GM12878 (cell line): ENCODE data around the gene TEX22. TPM values are rescaled to one million over a fixed set of nuclear protein-coding genes. Genes with fewer than 3 reads are reported as not detected.

Source experiments
- ATAC-seq: fragments of 200-7000 bp; cut with Tn5 transposase; 3 replicates; pipeline ENCODE4 v1.9.1; 2020; ENCODE audit warnings: mild to moderate bottlenecking, moderate library complexity
- BruUV-seq: library from RNA; stranded (reverse); fragments of 400-500 nt; replicated peaks from 2 replicates; lab custom pipeline; 2021; lab: Mats Ljungman, UMichigan
- CTCF ChIA-PET: fragments of 300-600 bp; sonication (Branson Sonifier 250); formaldehyde crosslinking; extraction: SDS; loops from one replicate; lab custom pipeline; 2021; ENCODE audit warnings: inconsistent platforms; lab: Yijun Ruan, JAX
- POLR2A ChIA-PET: fragments of 350-600 bp; formaldehyde crosslinking; extraction: SDS; loops from one replicate; lab custom pipeline; 2021; ENCODE audit warnings: inconsistent platforms; lab: Charles Lee
- RAD21 ChIA-PET: fragments of 300-600 bp; sonication (Branson Sonifier 250); formaldehyde crosslinking; loops from one replicate; lab custom pipeline; 2023; ENCODE audit warnings: antibody characterized with exemption; ENCODE audit not compliant: unreplicated experiment; lab: Charles Lee
- SMC1A ChIA-PET: fragments of 300-600 bp; sonication (Branson Sonifier 250); formaldehyde crosslinking; loops from one replicate; lab custom pipeline; 2023; ENCODE audit not compliant: unreplicated experiment, uncharacterized antibody; lab: Charles Lee
- DNase-seq: peaks from one replicate; pipeline ENCODE4 v3.0.0-alpha.2; 2011; ENCODE audit warnings: low read depth, low spot score
- FAIRE-seq: peaks from 3 replicates; lab custom pipeline; 2011; peaks lifted over from hg19 to GRCh38; lab: Jason Lieb, UNC
- H2AFZ ChIP-seq: 2 replicates; pipeline ENCODE4 v1.6.0; 2011; ENCODE audit warnings: low read depth, low read length, control low read depth; ENCODE audit not compliant: control insufficient read depth
- H3K27ac ChIP-seq: 2 replicates; pipeline ENCODE4 v1.5.1; 2011; ENCODE audit warnings: control low read depth; ENCODE audit not compliant: control insufficient read depth, insufficient read depth
- H3K27me3 ChIP-seq, 2 experiments: replicated peaks in 1 of 2; 2 replicates each; pipeline versions ENCODE4 v1.6.0 to v1.6.1; 2011; ENCODE audit warnings: low read length in 1 of 2; ENCODE audit not compliant: control insufficient read depth in 2 of 2, insufficient read depth in 2 of 2
- H3K36me3 ChIP-seq, 2 experiments: 2 replicates each; pipeline ENCODE4 v1.5.1; 2011; ENCODE audit warnings: low read length in 1 of 2; ENCODE audit not compliant: control insufficient read depth in 2 of 2, insufficient read depth in 2 of 2
- H3K4me1 ChIP-seq: 2 replicates; pipeline ENCODE4 v1.6.1; 2011; ENCODE audit warnings: mild to moderate bottlenecking, low read length, moderate library complexity, mixed read lengths; ENCODE audit not compliant: control insufficient read depth, insufficient read depth
- H3K4me2 ChIP-seq: 2 replicates; pipeline ENCODE4 v1.6.0; 2011; ENCODE audit warnings: control low read depth; ENCODE audit not compliant: control insufficient read depth, insufficient read depth
- H3K4me3 ChIP-seq: fragments of 200-600 bp; sonication (generic); 2 replicates; pipeline ENCODE4 v1.5.1; 2016
- H3K79me2 ChIP-seq: 2 replicates; pipeline ENCODE4 v1.6.0; 2011; ENCODE audit warnings: low read length; ENCODE audit not compliant: control insufficient read depth, insufficient read depth
- H3K9ac ChIP-seq: 2 replicates; pipeline ENCODE4 v1.8.0; 2011; ENCODE audit warnings: low read length, control low read depth, mixed read lengths; ENCODE audit not compliant: control insufficient read depth, insufficient read depth
- H3K9me3 ChIP-seq: replicated peaks from 3 replicates; pipeline ENCODE4 v1.5.1; 2011; ENCODE audit warnings: mild to moderate bottlenecking, low read length; ENCODE audit not compliant: control insufficient read depth, insufficient read depth
- H4K20me1 ChIP-seq: 2 replicates; pipeline ENCODE4 v1.6.0; 2011; ENCODE audit not compliant: control insufficient read depth, insufficient read depth
- CREB1 ChIP-seq: IDR thresholded peaks from 2 replicates; pipeline ENCODE4 v1.6.1; 2012; ENCODE audit warnings: low read depth, mild to moderate bottlenecking, inconsistent platforms
- NFYB ChIP-seq: IDR thresholded peaks from 2 replicates; pipeline ENCODE4 v1.6.1; 2011; ENCODE audit warnings: low read depth, mild to moderate bottlenecking, low read length, improper control_type of control experiment, moderate library complexity; ENCODE audit not compliant: insufficient read depth
- YY1 ChIP-seq: IDR thresholded peaks from 2 replicates; pipeline ENCODE4 v1.6.1; 2011; ENCODE audit warnings: low read depth, mild to moderate bottlenecking, low read length
- WGBS: methylation state at CpG from one replicate; pipeline ENCODE4 v1.1.6; 2016; ENCODE audit warnings: low lambda C conversion rate; ENCODE audit not compliant: insufficient replicate concordance, insufficient coverage; ENCODE audit errors: missing lambda C conversion rate; 5-methylcytosine and 5-hydroxymethylcytosine counted together
- in situ Hi-C: fragments of 300-500 bp; cut with MboI; formaldehyde crosslinking; loops from 9 replicates; pipeline ENCODE4 v1.14.3; 2018; ENCODE audit warnings: mixed read lengths
- intact Hi-C: fragments of 100-400 bp; cut with micrococcal nuclease; formaldehyde crosslinking; loops from one replicate; pipeline ENCODE4 v1.14.2; 2022; ENCODE audit not compliant: unreplicated experiment
- polyA plus RNA-seq, 11 experiments: library from polyadenylated mRNA; depleted of rRNA in 4 of 11; unstranded in 6 of 11; stranded (reverse) in 5 of 11; fragments of >200 nt; fragmentation: Nextera tagmentation in 4 of 11; fragmentation: Illumina TruSeq in 1 of 11; extraction: Ambion mirVana in 4 of 11; extraction: Trizol in 1 of 11; gene quantifications; 1 replicate in 1 of 11; 2 replicates in 10 of 11; pipeline versions ENCODE4 v1.2.1 to v1.2.3, GENCODE V29; 2011 to 2016; ENCODE audit warnings: inconsistent platforms in 2 of 11, missing spikeins in 2 of 11, low read depth in 1 of 11
- total RNA-seq, 4 experiments: library from RNA; depleted of rRNA in 3 of 4; stranded (reverse); fragments of >200 nt in 3 of 4; fragmentation: Illumina TruSeq in 1 of 4; extraction: Trizol in 1 of 4; gene quantifications; 2 replicates each; pipeline versions ENCODE4 v1.2.1 to v1.2.3, GENCODE V29; 2013 to 2021
- TF ChIP-seq, protein P1 (sequence below), 3 experiments: IDR thresholded peaks in 2 of 3; conservative IDR thresholded peaks in 1 of 3; 2 replicates each; pipeline ENCODE4 v1.5.1; 2011; ENCODE audit warnings: low read depth in 3 of 3, low read length in 3 of 3, mild to moderate bottlenecking in 3 of 3, control low read depth in 2 of 3, moderate library complexity in 2 of 3, inconsistent platforms in 1 of 3, mixed read lengths in 1 of 3; ENCODE audit not compliant: control insufficient read depth in 2 of 3, insufficient read depth in 1 of 3; ENCODE audit errors: extremely low read depth in 1 of 3

The TEX22 gene
- total and polyA plus RNA-seq, 10 of the 15 experiments (the other 5 are each of a cell fraction or from before 2014, with no cell fraction given), result 0.02 to 4.0 (median 0.63) TPM; not detected in 1

DNA sequence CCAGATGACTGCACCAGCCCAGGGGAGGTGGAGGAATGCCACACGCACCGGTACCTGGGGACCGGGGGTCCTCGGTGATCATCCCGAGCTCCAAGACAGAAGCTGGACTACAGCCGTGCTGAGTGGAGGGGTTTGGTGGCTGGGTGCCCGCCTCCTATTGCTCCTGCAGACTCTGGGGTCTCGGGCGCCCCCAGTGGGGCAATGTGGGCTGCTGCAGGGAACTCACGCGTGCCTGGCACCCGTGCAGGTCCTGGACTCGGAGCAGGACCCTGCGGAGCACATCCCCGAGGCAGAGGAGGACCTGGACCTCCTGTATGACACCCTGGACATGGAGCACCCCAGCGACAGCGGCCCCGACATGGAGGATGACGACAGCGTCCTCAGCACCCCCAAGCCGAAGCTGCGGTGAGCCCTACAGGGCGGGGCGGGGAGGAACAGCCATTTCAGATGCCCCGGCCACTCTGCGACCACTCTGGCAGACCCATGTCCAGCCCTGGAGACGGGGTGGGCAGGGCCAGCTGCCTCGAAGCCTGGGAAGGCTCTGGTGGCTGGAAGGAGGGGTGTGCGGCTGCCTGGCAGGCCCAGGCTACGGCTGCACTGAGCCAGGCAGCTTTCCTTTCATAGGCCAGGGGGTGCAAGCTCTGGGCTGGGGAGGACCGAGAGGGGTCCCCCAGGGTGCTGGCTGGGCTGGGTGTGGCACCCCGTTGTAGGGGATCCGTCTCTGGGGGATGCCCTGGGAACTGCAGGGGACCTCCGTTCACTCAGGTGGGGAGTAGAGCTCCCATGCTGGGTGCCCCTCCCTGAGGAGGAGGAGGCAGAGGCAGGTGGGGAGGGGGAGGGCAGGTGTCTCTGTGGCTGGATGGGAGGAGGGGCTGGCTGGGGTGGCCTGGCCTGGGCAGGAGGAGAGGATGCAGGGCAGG, 21.6 kb upstream of the TEX22 start:
- CTCF ChIA-PET, result interaction anchor here (0.6 kb wide), 2 partner anchors 133 to 528 kb away, joined by 3 read pairs; no protein-coding TSS in a partner anchor
- no peaks in the 10 kb centered on the region for H3K79me2 ChIP-seq
- H3K9ac ChIP-seq, result no peak overlapping the region
- H3K27ac ChIP-seq, result no peak overlapping the region
- RAD21 ChIA-PET, result no interaction called here
- H3K27me3 ChIP-seq, result no peaks in the 10 kb centered on the region
- intact Hi-C loops, result no loop called here
- no peak overlapping the region for H3K4me2 ChIP-seq
- no peak for FAIRE-seq
- no peak for ATAC-seq
- no peaks in the 10 kb centered on the region for H3K36me3 ChIP-seq
- SMC1A ChIA-PET, result interaction anchor here (0.9 to 1.1 kb wide), 2 partner anchors 52 to 113 kb away, joined by 3 to 4 read pairs; no protein-coding TSS in a partner anchor
- TF ChIP-seq NFYB (no peak), CREB1 (no peak), YY1 (no peak)
- TF ChIP-seq, protein P1, sequence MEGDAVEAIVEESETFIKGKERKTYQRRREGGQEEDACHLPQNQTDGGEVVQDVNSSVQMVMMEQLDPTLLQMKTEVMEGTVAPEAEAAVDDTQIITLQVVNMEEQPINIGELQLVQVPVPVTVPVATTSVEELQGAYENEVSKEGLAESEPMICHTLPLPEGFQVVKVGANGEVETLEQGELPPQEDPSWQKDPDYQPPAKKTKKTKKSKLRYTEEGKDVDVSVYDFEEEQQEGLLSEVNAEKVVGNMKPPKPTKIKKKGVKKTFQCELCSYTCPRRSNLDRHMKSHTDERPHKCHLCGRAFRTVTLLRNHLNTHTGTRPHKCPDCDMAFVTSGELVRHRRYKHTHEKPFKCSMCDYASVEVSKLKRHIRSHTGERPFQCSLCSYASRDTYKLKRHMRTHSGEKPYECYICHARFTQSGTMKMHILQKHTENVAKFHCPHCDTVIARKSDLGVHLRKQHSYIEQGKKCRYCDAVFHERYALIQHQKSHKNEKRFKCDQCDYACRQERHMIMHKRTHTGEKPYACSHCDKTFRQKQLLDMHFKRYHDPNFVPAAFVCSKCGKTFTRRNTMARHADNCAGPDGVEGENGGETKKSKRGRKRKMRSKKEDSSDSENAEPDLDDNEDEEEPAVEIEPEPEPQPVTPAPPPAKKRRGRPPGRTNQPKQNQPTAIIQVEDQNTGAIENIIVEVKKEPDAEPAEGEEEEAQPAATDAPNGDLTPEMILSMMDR (IDR thresholded peaks at IDR 0.05 in 2 of 3, conservative IDR thresholded peaks at IDR 0.05 in 1 of 3; ENCODE audit: control insufficient read depth in 2 of 3, extremely low read depth in 1 of 3, insufficient read depth in 1 of 3, low read depth in 3 of 3, low read length in 3 of 3), result 0 out of 6 replicates have a peak, but pooled peaks of 2 of the 3 experiments have one; percentile 5 to 12
- TF ChIP-seq, all 136 proteins: peak for 1
- WGBS, result 56% methylated on average over 30 of the region's 34 CpGs
- DNase-seq, result no peak
- Histone ChIP-seq H3K4me1 (no peaks in the 10 kb centered on the region; the same call in none of the 2 replicates), H3K4me3 (no peak overlapping the region), H3K9me3 (no peaks in the 10 kb centered on the region), H4K20me1 (no peaks in the 10 kb centered on the region), H2AFZ (no peak overlapping the region)
- in situ Hi-C loops, result no loop called here
- POLR2A ChIA-PET, result no interaction called here
- BruUV-seq, result no TSS peak
